Measurements from ENCODE around the gene SRM. TPM values are rescaled to one million over a fixed set of nuclear protein-coding genes. Genes with fewer than 3 reads are reported as not detected.

Gene SRM
- total and polyA plus RNA-seq, 2 donors (not counting 1 experiment from before 2014, with no cell fraction given), result 38.9 to 79.2 TPM

DNA sequence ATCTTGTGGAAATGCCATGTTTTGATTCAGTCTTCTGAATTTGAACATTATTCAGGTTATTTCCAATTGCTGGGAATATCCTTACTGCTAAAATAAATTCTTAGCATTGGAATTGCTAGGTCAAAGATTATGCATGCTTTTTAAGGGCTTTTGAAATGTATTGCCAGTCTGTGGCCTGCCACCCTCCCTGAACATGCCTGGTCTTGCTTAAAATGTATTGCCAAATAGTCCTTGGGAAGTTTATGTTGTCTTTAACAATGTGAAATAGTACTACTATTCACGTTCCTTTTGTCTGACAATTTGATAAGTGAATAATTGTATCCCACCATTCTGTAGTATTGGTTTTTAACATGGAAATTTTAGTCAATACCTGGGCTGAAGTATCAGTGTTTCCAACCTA, 33.8 kb downstream of the SRM start:
- intact Hi-C loops (cut with micrococcal nuclease), result no loop called here
- Histone ChIP-seq H3K27ac (ENCODE audit: low read length in 2 of 2) (no peak overlapping the region), H4K20me1 (ENCODE audit: control insufficient read depth, insufficient read depth, low read length, poor library complexity, severe bottlenecking) (peaks cover 14% of the 10 kb centered on the region), H3K36me3 (replicated peaks in 1 of 2; ENCODE audit: control extremely low read depth in 1 of 2, control insufficient read depth in 1 of 2, extremely low read depth in 1 of 2, insufficient read depth in 2 of 2, low read length in 1 of 2) (peaks cover 16 to 56% of the 10 kb centered on the region in 2 experiments), H3K27me3 (replicated peaks in 1 of 4; ENCODE audit: control extremely low read depth in 1 of 4, control insufficient read depth in 3 of 4, insufficient read depth in 4 of 4, low read length in 3 of 4) (no peaks in the 10 kb centered on the region), H3K4me2 (replicated peaks; ENCODE audit: low read depth, low read length, poor library complexity, severe bottlenecking) (no peak overlapping the region), H3K9ac (ENCODE audit: low read length) (no peak overlapping the region), H3K79me2 (ENCODE audit: control insufficient read depth, insufficient read depth, low read length) (no peaks in the 10 kb centered on the region), H3K4me3 (ENCODE audit: control extremely low read depth in 1 of 5, extremely low read depth in 1 of 5, insufficient read depth in 1 of 5, low read depth in 2 of 5, low read length in 4 of 5) (no peak overlapping the region), H3K9me3 (ENCODE audit: control extremely low read depth in 1 of 3, control insufficient read depth in 2 of 3, insufficient read depth in 1 of 3, low read length in 2 of 3) (no peaks in the 10 kb centered on the region), H3K4me1 (ENCODE audit: control insufficient read depth in 2 of 2, insufficient read depth in 2 of 2, low read length in 2 of 2) (no peaks in the 10 kb centered on the region), H2AFZ (ENCODE audit: insufficient read depth, low read depth, low read length, poor library complexity, severe bottlenecking) (no peak overlapping the region)
- H3K4me3 Mint-ChIP-seq, result no peak overlapping the region
- DNase-seq, result no peak
- H3K9me3 Mint-ChIP-seq (ENCODE audit: insufficient read depth), result no peaks in the 10 kb centered on the region
- WGBS (ENCODE audit: insufficient coverage), result no CpG with 5 or more reads among the region's 1 CpG
- ChIA-PET CTCF (interaction anchor here (1.8 kb wide), 1 partner anchor 11 kb away, joined by 6 read pairs; no protein-coding TSS in a partner anchor), POLR2A (no interaction called here)
- no peak for TF ChIP-seq EZH2 (IDR thresholded peaks at IDR 0.05; ENCODE audit: borderline replicate concordance, insufficient read depth, low read depth, low read length, poor library complexity, severe bottlenecking)
- TF ChIP-seq, protein P1, sequence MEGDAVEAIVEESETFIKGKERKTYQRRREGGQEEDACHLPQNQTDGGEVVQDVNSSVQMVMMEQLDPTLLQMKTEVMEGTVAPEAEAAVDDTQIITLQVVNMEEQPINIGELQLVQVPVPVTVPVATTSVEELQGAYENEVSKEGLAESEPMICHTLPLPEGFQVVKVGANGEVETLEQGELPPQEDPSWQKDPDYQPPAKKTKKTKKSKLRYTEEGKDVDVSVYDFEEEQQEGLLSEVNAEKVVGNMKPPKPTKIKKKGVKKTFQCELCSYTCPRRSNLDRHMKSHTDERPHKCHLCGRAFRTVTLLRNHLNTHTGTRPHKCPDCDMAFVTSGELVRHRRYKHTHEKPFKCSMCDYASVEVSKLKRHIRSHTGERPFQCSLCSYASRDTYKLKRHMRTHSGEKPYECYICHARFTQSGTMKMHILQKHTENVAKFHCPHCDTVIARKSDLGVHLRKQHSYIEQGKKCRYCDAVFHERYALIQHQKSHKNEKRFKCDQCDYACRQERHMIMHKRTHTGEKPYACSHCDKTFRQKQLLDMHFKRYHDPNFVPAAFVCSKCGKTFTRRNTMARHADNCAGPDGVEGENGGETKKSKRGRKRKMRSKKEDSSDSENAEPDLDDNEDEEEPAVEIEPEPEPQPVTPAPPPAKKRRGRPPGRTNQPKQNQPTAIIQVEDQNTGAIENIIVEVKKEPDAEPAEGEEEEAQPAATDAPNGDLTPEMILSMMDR (IDR thresholded peaks at IDR 0.05), result no peak
- H3K4me1 Mint-ChIP-seq, result peaks cover 15% of the 10 kb centered on the region
- H3K27me3 Mint-ChIP-seq, result no peaks in the 10 kb centered on the region
- no peak for ATAC-seq (ENCODE audit: low read depth)
- no peak overlapping the region for H3K27ac Mint-ChIP-seq

DNA sequence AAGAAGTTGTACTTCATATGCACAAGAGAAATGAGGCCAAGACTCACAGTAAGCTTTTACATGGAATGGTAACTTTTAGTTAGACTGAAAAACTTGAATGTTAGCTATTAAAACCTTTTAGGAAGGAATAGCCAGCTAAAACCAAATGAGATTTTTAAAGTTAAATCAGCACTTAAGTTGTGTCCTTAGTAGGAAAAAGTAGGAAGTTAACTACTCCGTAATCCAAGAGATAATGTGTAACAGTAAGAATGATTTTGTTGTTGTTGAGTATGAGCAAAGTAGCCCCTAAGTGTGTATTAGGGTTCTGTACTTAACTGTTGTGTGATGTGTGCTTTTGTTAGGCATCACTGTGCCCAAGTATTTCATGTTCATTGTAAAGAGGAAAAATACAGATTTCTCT, 34.2 kb downstream of the SRM start:
- Histone ChIP-seq H3K79me2 (ENCODE audit: control insufficient read depth, insufficient read depth, low read length) (no peaks in the 10 kb centered on the region), H3K9me3 (ENCODE audit: control extremely low read depth in 1 of 3, control insufficient read depth in 2 of 3, insufficient read depth in 1 of 3, low read length in 2 of 3) (no peaks in the 10 kb centered on the region), H3K27ac (ENCODE audit: low read length in 2 of 2) (no peak overlapping the region), H3K36me3 (replicated peaks in 1 of 2; ENCODE audit: control extremely low read depth in 1 of 2, control insufficient read depth in 1 of 2, extremely low read depth in 1 of 2, insufficient read depth in 2 of 2, low read length in 1 of 2) (peaks cover 16 to 58% of the 10 kb centered on the region in 2 experiments), H3K4me3 (ENCODE audit: control extremely low read depth in 1 of 5, extremely low read depth in 1 of 5, insufficient read depth in 1 of 5, low read depth in 2 of 5, low read length in 4 of 5) (no peak overlapping the region), H3K27me3 (replicated peaks in 1 of 4; ENCODE audit: control extremely low read depth in 1 of 4, control insufficient read depth in 3 of 4, insufficient read depth in 4 of 4, low read length in 3 of 4) (no peaks in the 10 kb centered on the region), H3K4me1 (ENCODE audit: control insufficient read depth in 2 of 2, insufficient read depth in 2 of 2, low read length in 2 of 2) (no peaks in the 10 kb centered on the region), H3K4me2 (replicated peaks; ENCODE audit: low read depth, low read length, poor library complexity, severe bottlenecking) (no peak overlapping the region), H4K20me1 (ENCODE audit: control insufficient read depth, insufficient read depth, low read length, poor library complexity, severe bottlenecking) (peaks cover 17% of the 10 kb centered on the region), H2AFZ (ENCODE audit: insufficient read depth, low read depth, low read length, poor library complexity, severe bottlenecking) (no peak overlapping the region), H3K9ac (ENCODE audit: low read length) (no peak overlapping the region)
- intact Hi-C loops (cut with micrococcal nuclease), result no loop called here
- TF ChIP-seq EZH2 (IDR thresholded peaks at IDR 0.05; ENCODE audit: borderline replicate concordance, insufficient read depth, low read depth, low read length, poor library complexity, severe bottlenecking), result no peak
- TF ChIP-seq, protein P1 (IDR thresholded peaks at IDR 0.05), result no peak
- WGBS (ENCODE audit: insufficient coverage), result 100% methylated on average over 1 of the region's 1 CpG
- Mint-ChIP-seq H3K4me3 (no peak overlapping the region), H3K4me1 (peaks cover 15% of the 10 kb centered on the region), H3K27ac (no peak overlapping the region), H3K9me3 (ENCODE audit: insufficient read depth) (no peaks in the 10 kb centered on the region), H3K27me3 (no peaks in the 10 kb centered on the region)
- POLR2A ChIA-PET, result no interaction called here
- DNase-seq (no peak), ATAC-seq (ENCODE audit: low read depth) (no peak)
- CTCF ChIA-PET, result interaction anchor here (1.8 kb wide), 1 partner anchor 12 kb away, joined by 6 read pairs; no protein-coding TSS in a partner anchor
